Activated CD8-positive, alpha-beta T cell treated with anti-CD3 and anti-CD28 coated beads, Interleukin-2, amount 10 ng/mL, durations not matched to agents 7 days and 5 days (primary cell): ENCODE measurements around the gene GLIS1. TPM values are rescaled to one million over a fixed set of nuclear protein-coding genes. Genes with fewer than 3 reads are reported as not detected.
A peak's percentile ranks its signal among the peaks of the same experiment; 100 is the strongest.

ENCODE experiments used
- ATAC-seq: fragments of 150-1000 bp; cut with Tn5 transposase; one replicate; pipeline ENCODE4 v1.10.0; 2021; ENCODE audit warnings: moderate library complexity
- CTCF ChIA-PET: fragments of 350-600 bp; sonication (Branson Sonifier 250); formaldehyde crosslinking; loops from one replicate; lab custom pipeline; 2021; ENCODE audit warnings: antibody characterized with exemption; lab: Charles Lee
- POLR2A ChIA-PET: fragments of 350-600 bp; sonication (Branson Sonifier 250); formaldehyde crosslinking; loops from one replicate; lab custom pipeline; 2021; ENCODE audit warnings: antibody characterized with exemption; lab: Charles Lee
- DNase-seq: peaks from one replicate; pipeline ENCODE4 v3.0.0-alpha.2; 2020
- H3K27ac Mint-ChIP-seq: one replicate; pipeline ENCODE4 v1.8.0; 2021; ENCODE audit warnings: mild to moderate bottlenecking, mixed read lengths
- H3K27me3 Mint-ChIP-seq: one replicate; pipeline ENCODE4 v1.8.0; 2021; ENCODE audit warnings: low read depth, mixed read lengths
- H3K36me3 Mint-ChIP-seq: one replicate; pipeline ENCODE4 v1.8.0; 2021; ENCODE audit warnings: low read depth, mixed read lengths
- H3K4me1 Mint-ChIP-seq: one replicate; pipeline ENCODE4 v1.8.0; 2021; ENCODE audit warnings: low read depth, mixed read lengths
- H3K4me3 Mint-ChIP-seq: one replicate; pipeline ENCODE4 v1.8.0; 2021; ENCODE audit warnings: mild to moderate bottlenecking, mixed read lengths
- H3K9me3 Mint-ChIP-seq: one replicate; pipeline ENCODE4 v1.8.0; 2022; ENCODE audit warnings: mixed read lengths; ENCODE audit not compliant: insufficient read depth
- total RNA-seq, 2 experiments: library from RNA; stranded (reverse); gene quantifications; one replicate each; pipeline ENCODE4 v1.2.3, GENCODE V29; 2021

Gene GLIS1
- total RNA-seq, 2 experiments from 2014 or later = not detected

DNA sequence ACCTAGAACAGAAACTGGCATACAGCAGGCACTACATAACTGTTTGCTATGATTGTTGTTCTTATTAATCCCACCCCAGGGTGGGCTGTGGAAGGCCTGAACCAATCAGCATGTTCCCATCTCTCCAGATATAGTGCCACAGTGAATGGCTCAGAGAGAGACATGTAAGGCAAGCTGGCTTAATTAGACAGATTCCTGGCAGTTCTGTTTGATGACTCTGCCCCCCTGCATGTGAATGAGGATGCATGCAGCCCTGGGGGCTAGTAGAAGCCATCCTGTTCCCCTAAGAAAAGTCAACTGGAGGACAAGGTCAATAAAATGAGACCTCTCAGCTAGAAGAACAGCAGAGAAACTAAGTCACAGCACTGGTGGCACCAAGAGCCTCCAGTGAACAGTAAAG is 130.3 kb downstream of the GLIS1 start:
- ChIA-PET POLR2A (no interaction called here), CTCF (no interaction called here)
- H3K4me1 Mint-ChIP-seq = no peaks in the 10 kb centered on the region
- H3K9me3 Mint-ChIP-seq = peaks cover 12% of the 10 kb centered on the region
- H3K27me3 Mint-ChIP-seq = peaks cover 4% of the 10 kb centered on the region
- DNase-seq (no peak), ATAC-seq (no peak)
- no peaks in the 10 kb centered on the region for H3K36me3 Mint-ChIP-seq
- no peak overlapping the region for H3K27ac Mint-ChIP-seq
- no peak overlapping the region for H3K4me3 Mint-ChIP-seq

DNA sequence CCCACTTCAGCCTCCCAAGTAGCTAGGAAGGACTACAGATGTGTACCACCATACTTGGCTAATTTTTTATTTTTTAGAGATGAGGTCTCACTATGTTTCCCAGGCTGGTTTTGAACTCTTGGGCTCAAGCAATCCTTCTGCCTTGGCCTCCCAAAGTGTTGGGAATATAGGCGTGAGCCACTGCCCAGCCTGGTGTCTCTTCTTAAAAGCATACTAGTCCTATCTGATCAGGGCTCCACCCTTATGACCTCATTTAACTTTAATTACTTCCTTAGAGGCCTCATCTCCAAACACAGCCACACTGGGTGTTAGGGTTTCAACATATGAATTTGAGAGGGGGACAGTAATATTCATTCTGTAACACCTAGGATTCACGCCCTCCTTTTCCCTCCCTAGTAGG is 130.9 kb downstream of the GLIS1 start:
- Mint-ChIP-seq H3K27ac (no peak overlapping the region), H3K4me3 (no peak overlapping the region), H3K9me3 (peaks cover 12% of the 10 kb centered on the region), H3K36me3 (no peaks in the 10 kb centered on the region), H3K27me3 (peaks cover 4% of the 10 kb centered on the region), H3K4me1 (no peaks in the 10 kb centered on the region)
- ATAC-seq = no peak
- POLR2A ChIA-PET = no interaction called here
- CTCF ChIA-PET = no interaction called here
- no peak for DNase-seq

DNA sequence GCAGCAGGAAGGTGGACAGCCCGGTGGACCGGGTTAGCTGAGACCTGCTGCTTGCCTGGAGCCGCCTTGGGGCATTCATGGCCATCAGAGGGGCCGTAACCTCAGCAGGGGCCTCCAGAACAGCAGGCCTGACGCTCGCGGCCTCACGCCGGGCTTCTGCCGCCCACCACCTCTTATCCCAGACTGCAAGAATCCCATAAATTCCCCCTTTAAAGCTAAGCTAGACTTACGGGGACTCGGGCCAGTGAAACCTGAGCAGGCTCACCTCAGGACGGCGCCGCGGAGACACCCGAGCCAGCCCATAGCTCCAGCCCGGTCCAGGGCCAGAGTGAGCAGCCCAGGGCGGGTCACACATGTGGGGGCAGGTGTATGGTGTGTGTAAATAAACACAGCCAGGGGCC is 132.3 kb downstream of the GLIS1 start:
- DNase-seq (no peak), ATAC-seq (no peak)
- no peaks in the 10 kb centered on the region for H3K36me3 Mint-ChIP-seq
- no peaks in the 10 kb centered on the region for H3K4me1 Mint-ChIP-seq
- peaks cover 4% of the 10 kb centered on the region for H3K27me3 Mint-ChIP-seq
- ChIA-PET CTCF (interaction anchor here (0.7 kb wide), 1 partner anchor 288 kb away, joined by 3 read pairs; no protein-coding TSS in a partner anchor), POLR2A (no interaction called here)
- H3K4me3 Mint-ChIP-seq = no peak overlapping the region
- no peak overlapping the region for H3K27ac Mint-ChIP-seq
- H3K9me3 Mint-ChIP-seq = peaks cover 11% of the 10 kb centered on the region

DNA sequence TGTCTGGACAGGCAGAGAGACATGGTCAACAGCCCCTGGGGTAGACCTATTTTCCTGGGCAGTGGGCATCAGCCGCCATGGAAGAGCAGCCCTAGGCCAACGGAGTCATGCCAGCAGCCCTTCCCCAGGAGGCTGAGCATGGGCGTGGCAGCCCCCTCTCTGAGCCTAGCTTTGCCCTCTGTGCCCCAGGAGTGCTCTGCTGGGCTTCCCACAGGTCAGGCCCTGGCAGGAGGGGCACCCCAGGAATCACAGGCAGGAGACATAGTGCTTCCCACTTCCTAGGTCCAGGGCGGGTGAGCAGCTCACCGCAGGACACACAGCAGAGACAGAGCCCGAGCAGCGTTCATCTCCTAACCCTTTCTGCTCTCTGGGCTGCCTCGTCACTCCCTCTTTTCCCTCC is 132.8 kb downstream of the GLIS1 start:
- Mint-ChIP-seq H3K4me3 (no peak overlapping the region), H3K9me3 (peaks cover 8% of the 10 kb centered on the region), H3K4me1 (no peaks in the 10 kb centered on the region), H3K27me3 (peaks cover 4% of the 10 kb centered on the region), H3K27ac (no peak overlapping the region), H3K36me3 (no peaks in the 10 kb centered on the region)
- no peak for ATAC-seq
- CTCF ChIA-PET = interaction anchor here (0.7 kb wide), 1 partner anchor 288 kb away, joined by 3 read pairs; no protein-coding TSS in a partner anchor
- no peak for DNase-seq
- POLR2A ChIA-PET = no interaction called here

DNA sequence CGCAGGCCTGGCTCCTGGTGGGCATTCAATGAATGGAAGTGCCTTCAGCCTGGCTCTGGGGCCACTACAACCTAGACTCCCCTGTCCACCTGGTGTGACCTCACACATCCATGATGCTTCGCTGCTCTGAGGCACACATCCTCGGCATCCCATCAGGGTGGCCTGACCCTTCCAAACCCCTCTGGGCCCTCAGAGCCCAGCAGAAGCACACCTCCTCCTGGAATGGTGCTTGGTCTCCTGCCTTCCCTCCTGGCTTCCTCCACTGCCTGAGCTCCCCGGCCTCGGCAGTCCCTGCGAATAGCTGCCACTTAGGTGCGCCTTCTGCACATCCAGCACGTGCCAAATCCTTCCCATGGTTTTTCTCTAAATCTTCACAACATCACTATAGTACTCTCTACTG is 133.8 kb downstream of the GLIS1 start:
- DNase-seq (no peak), ATAC-seq (no peak)
- ChIA-PET POLR2A (no interaction called here), CTCF (no interaction called here)
- Mint-ChIP-seq H3K9me3 (peaks cover 2% of the 10 kb centered on the region), H3K4me1 (peaks cover 10% of the 10 kb centered on the region), H3K27ac (no peak overlapping the region), H3K27me3 (no peaks in the 10 kb centered on the region), H3K36me3 (no peaks in the 10 kb centered on the region), H3K4me3 (no peak overlapping the region)

- CTCF ChIA-PET = no interaction called here
- Mint-ChIP-seq H3K4me1 (peaks cover 12% of the 10 kb centered on the region), H3K27me3 (no peaks in the 10 kb centered on the region), H3K36me3 (no peaks in the 10 kb centered on the region), H3K27ac (no peak overlapping the region), H3K4me3 (no peak overlapping the region), H3K9me3 (no peaks in the 10 kb centered on the region)
- ATAC-seq = no peak
- POLR2A ChIA-PET = no interaction called here
- no peak for DNase-seq
These were observed 134.6 kb downstream of the GLIS1 start for GRCh38 chr1:53604291-53604919.

DNA sequence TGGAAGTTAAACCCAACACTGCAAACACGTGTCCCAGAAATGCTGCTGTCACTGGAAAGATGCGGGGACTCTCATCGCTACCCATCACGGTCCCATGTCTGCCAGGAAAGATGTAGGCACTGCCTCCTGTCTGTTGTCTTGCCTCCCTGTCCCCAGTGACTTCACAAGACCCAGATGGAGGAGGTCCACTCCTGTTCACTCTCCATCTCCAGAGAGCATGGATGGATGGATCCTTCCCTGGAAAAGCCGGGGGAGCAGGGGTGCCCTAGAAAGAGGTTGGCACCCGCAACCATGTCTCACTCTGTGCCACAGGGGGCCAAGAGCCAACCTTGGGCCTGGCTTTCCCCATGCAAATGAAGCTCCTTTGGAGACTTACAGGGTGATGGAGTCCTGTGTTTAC is 135.5 kb downstream of the GLIS1 start:
- no peaks in the 10 kb centered on the region for H3K27me3 Mint-ChIP-seq
- H3K27ac Mint-ChIP-seq = no peak overlapping the region
- DNase-seq (no peak), ATAC-seq (no peak)
- POLR2A ChIA-PET = no interaction called here
- no peaks in the 10 kb centered on the region for H3K9me3 Mint-ChIP-seq
- no peaks in the 10 kb centered on the region for H3K36me3 Mint-ChIP-seq
- CTCF ChIA-PET = no interaction called here
- H3K4me3 Mint-ChIP-seq = no peak overlapping the region
- H3K4me1 Mint-ChIP-seq = peaks cover 12% of the 10 kb centered on the region

DNA sequence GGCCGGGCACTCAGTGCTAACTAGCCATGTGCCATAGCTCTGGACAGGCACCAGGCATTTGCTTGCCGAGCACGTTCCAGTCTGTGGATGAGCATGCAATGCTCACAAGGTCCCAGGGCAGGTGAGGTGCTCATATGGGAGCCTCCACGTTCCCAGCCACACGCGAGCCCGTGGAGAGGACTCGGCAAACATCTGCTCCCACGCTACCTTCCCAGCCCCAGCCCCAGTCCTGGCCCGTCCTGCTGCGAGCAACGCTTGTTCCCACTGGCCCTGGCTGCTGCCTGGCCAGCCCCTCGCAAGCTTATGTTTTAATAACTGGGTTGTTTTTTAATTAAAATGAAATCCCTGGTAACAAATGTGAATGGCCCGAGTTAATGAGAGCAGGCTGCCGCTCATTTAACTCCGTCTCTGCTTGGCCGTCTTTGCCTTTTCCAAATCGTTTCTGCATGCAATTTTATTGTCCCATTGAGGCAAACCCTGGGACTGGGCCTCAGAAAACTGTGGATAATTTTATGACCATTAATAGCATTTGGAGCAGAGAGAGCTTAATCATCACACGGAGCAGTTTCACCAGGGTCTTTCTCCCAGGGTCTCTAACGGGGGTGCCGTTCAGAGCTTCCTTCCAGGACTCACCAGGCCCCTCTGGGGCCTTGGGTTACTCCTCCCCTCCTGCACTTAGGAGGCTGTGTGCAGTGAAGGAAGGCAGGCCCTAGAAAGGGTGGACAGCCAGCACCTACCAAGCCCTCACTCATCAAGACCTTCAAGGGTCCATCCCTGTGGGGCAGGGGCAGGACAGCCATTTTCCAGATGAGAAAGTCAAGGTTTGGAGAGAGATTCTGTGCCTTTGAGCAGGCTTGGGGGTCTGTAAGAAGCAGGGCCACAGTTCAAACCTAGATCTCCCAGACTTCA is 136.8 kb downstream of the GLIS1 start:
- Mint-ChIP-seq H3K4me3 (no peak overlapping the region), H3K36me3 (no peaks in the 10 kb centered on the region), H3K4me1 (peaks cover 12% of the 10 kb centered on the region), H3K27ac (no peak overlapping the region), H3K9me3 (no peaks in the 10 kb centered on the region), H3K27me3 (no peaks in the 10 kb centered on the region)
- ATAC-seq (no peak), DNase-seq (no peak)
- CTCF ChIA-PET = no interaction called here
- POLR2A ChIA-PET = no interaction called here

- no peaks in the 10 kb centered on the region for H3K27me3 Mint-ChIP-seq
- ATAC-seq (no peak), DNase-seq (no peak)
- no peak overlapping the region for H3K4me3 Mint-ChIP-seq
- POLR2A ChIA-PET = no interaction called here
- no peaks in the 10 kb centered on the region for H3K9me3 Mint-ChIP-seq
- H3K36me3 Mint-ChIP-seq = no peaks in the 10 kb centered on the region
- CTCF ChIA-PET = no interaction called here
- peaks cover 12% of the 10 kb centered on the region for H3K4me1 Mint-ChIP-seq
- H3K27ac Mint-ChIP-seq = no peak overlapping the region
These were observed 137.8 kb downstream of the GLIS1 start for GRCh38 chr1:53601031-53601745.

GRCh38 chr1:53600561-53600960 is 138.4 kb downstream of the GLIS1 start:
- peaks cover 12% of the 10 kb centered on the region for H3K4me1 Mint-ChIP-seq
- no peak for DNase-seq
- no peaks in the 10 kb centered on the region for H3K9me3 Mint-ChIP-seq
- no peaks in the 10 kb centered on the region for H3K27me3 Mint-ChIP-seq
- ChIA-PET CTCF (interaction anchor here (0.8 to 1.4 kb wide), 2 partner anchors 114 to 115 kb away, joined by 3 read pairs; no protein-coding TSS in a partner anchor), POLR2A (no interaction called here)
- no peaks in the 10 kb centered on the region for H3K36me3 Mint-ChIP-seq
- no peak overlapping the region for H3K4me3 Mint-ChIP-seq
- no peak overlapping the region for H3K27ac Mint-ChIP-seq
- peak; percentile 59 for ATAC-seq

- Mint-ChIP-seq H3K36me3 (no peaks in the 10 kb centered on the region), H3K27me3 (no peaks in the 10 kb centered on the region), H3K4me3 (no peak overlapping the region), H3K9me3 (no peaks in the 10 kb centered on the region), H3K4me1 (peaks cover 12% of the 10 kb centered on the region), H3K27ac (no peak overlapping the region)
- DNase-seq = no peak
- no peak for ATAC-seq
- ChIA-PET CTCF (interaction anchor here (0.8 to 1.4 kb wide), 2 partner anchors 113 to 114 kb away, joined by 3 read pairs; no protein-coding TSS in a partner anchor), POLR2A (interaction anchor here (0.5 kb wide), 1 partner anchor 30 kb away, joined by 3 read pairs; no protein-coding TSS in a partner anchor)
These were observed 139.0 kb downstream of the GLIS1 start for GRCh38 chr1:53600001-53600400.
